SU-DHL-6 (cell line): ENCODE data around the gene MRPL21.

Experiments used
- CTCF ChIP-seq: fragments of 200-600 bp; sonication (generic); IDR thresholded peaks from one replicate; pipeline ENCODE4 v1.5.1; 2017; ENCODE audit warnings: antibody characterized with exemption, mild to moderate bottlenecking, low read length, moderate library complexity; ENCODE audit not compliant: insufficient read depth, poor library complexity, severe bottlenecking
- EZH2phosphoT487 ChIP-seq: fragments of 200-600 bp; sonication (generic), shearing (Covaris generic); conservative IDR thresholded peaks from 2 replicates; pipeline ENCODE4 v1.6.1; 2018; ENCODE audit warnings: mild to moderate bottlenecking, antibody characterized with exemption, low read length, moderate library complexity, mixed read lengths

- no peak for TF ChIP-seq CTCF
- TF ChIP-seq EZH2phosphoT487 = no peak
Observed at GRCh38 chr11:68942095-68942620, 38.5 kb upstream of the MRPL21 start.
